GM18499 (cell line): ENCODE results near the gene RAMP1.

Experiments
- ATAC-seq: cut with Tn5 transposase; IDR thresholded peaks from one replicate; pipeline ENCODE4 v1.9.1; 2021; ENCODE audit warnings: moderate number of reproducible peaks; ENCODE audit not compliant: insufficient read depth, unreplicated experiment

The RAMP1 gene

GRCh38 chr2:237912271-237913192 lies 53.1 kb downstream of the RAMP1 start:
- ATAC-seq: no peak

GRCh38 chr2:237913193-237913917 lies 53.9 kb downstream of the RAMP1 start:
- no peak for ATAC-seq

- ATAC-seq: no peak
These were observed 56.2 kb downstream of the RAMP1 start for GRCh38 chr2:237915576-237915975.

GRCh38 chr2:237916296-237916695 lies 56.9 kb downstream of the RAMP1 start:
- ATAC-seq: no peak

- no peak for ATAC-seq
These were observed 58.4 kb downstream of the RAMP1 start for GRCh38 chr2:237917696-237918374.

- no peak for ATAC-seq
These were observed 60.2 kb downstream of the RAMP1 start for GRCh38 chr2:237919593-237919992.

GRCh38 chr2:237920673-237921072 lies 61.2 kb downstream of the RAMP1 start:
- ATAC-seq: no peak

- no peak for ATAC-seq
These were observed 62.6 kb downstream of the RAMP1 start for GRCh38 chr2:237921967-237922492.

- ATAC-seq: no peak
These were observed 63.4 kb downstream of the RAMP1 start for GRCh38 chr2:237922641-237923361.

GRCh38 chr2:237923481-237924163 lies 64.2 kb downstream of the RAMP1 start:
- ATAC-seq: no peak

- ATAC-seq: no peak
These were observed 64.7 kb downstream of the RAMP1 start for GRCh38 chr2:237924164-237924534.

- no peak for ATAC-seq
These were observed 67.7 kb downstream of the RAMP1 start for GRCh38 chr2:237927135-237927534.

- no peak for ATAC-seq
These were observed 68.6 kb downstream of the RAMP1 start for GRCh38 chr2:237927986-237928385.

GRCh38 chr2:237929979-237930378 lies 70.6 kb downstream of the RAMP1 start:
- no peak for ATAC-seq

GRCh38 chr2:237931205-237931721 lies 71.8 kb downstream of the RAMP1 start:
- no peak for ATAC-seq

- ATAC-seq: no peak
These were observed 73.3 kb downstream of the RAMP1 start for GRCh38 chr2:237932731-237933131.

- ATAC-seq: no peak
These were observed 74.8 kb downstream of the RAMP1 start for GRCh38 chr2:237934186-237934585.

GRCh38 chr2:237935740-237936452 lies 76.5 kb downstream of the RAMP1 start:
- ATAC-seq: no peak

GRCh38 chr2:237939251-237939650 lies 79.8 kb downstream of the RAMP1 start:
- ATAC-seq: no peak
